Activated CD4-positive, alpha-beta T cell treated with anti-CD3 and anti-CD28 coated beads for 48 hours (primary cell): ENCODE measurements around the gene C3orf22.

ENCODE experiments used
- DNase-seq: peaks from one replicate; pipeline ENCODE4 v3.0.0-alpha.2; 2020

C3orf22 gene

DNA sequence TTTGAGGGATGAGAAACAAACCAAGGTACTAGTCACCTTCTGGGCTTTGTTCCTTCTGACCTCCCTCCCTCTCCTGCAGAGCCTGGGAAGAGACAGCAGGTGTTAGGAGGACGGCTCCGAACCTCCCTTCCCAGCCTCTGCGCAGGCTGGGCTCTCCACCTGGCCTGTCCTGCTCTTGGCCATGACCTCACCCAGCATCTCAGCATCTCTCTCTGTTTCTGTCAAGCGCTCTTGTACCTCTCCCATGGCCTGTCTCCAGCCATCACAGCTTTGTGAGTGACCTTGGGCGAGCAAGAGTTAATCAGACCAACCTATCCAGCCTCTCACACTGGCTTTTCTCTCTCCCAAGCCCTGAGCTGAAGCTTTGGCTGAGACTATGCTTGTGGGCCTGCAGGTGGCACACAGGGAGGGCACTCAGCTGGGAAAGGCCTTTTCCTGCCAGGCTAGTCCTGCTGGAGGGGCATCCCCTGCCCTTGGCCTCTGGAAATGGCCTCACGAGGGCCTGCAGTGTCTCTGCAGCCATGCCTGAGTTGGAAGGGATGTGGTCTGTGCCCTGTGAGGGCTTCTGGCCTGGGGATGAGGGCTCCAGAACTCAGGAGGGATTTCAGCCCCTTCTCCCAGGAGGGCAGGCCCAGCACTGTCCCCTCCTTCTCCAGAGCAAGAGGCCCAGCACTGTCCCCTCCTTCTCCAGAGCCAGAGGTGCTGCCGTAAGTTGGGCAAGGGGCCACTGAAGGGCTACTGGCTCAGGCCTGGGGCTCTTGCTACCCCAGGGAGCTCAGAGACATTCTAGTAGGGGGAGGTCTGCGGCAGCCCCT, 32.7 kb downstream of the C3orf22 start:
- no peak for DNase-seq

DNA sequence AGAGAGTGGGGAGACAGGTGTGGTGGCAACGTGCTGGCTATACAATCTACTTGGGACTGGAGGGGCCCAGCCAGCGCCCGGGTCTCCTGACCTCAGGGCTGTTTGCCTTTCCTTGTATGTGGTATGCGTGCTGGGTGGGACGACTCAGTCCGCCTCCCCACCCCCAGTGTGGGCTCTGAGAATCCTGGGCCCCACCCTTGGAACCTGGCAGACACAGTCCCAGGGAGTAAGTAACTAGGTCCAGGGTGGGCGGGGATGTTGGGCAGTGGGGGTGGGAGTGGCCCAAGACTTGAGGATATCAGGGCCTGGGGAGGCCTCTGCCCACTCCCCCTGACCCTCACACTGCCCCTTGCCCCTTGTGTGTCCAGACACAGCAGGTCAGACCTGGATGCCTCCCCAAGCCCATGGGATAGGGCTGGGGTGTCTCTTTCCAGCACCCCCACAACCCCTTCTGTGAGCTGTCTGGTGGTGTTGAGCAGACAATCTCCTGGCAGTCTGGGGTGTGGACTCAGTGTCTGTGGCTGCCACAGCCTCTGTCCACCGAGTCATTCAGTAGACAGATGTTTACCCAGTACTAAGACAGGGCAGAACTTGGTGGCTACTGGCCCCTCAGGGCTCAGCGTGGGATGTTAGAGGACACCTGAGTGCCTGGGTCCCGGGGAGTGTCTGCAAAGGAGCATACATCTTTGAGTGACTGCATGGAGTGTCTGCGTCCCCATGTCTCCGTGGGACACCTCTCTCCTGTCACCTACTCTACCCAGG, 33.5 kb downstream of the C3orf22 start:
- no peak for DNase-seq

DNA sequence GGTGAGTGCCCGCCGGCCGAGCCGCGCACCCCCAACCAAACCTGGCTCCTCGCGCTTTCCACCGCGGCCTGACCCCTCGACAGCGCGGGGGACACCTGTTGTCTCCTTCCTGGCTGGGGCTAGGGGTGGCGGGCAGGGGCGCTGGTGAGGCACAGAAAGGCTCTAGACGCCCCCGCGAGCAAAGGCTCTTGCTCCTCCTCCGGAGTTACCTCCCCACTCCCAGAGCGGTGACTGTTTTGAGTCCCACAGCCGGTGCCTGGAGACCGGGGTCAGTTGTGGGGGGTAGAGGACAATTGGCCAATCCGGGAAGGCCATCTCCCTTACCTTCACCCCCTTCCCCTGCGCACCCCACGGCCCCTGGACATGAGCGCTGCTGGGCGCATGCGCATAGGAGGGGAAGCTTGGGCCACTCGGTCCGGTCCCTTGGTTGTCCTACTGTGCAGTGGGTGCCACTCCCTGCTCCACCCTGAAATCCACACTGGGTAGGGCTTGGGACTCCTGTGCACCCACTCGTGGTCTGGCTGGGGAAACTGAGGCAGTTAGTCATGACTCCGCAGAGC, 34.2 kb downstream of the C3orf22 start:
- DNase-seq, result peak; percentile 15

DNA sequence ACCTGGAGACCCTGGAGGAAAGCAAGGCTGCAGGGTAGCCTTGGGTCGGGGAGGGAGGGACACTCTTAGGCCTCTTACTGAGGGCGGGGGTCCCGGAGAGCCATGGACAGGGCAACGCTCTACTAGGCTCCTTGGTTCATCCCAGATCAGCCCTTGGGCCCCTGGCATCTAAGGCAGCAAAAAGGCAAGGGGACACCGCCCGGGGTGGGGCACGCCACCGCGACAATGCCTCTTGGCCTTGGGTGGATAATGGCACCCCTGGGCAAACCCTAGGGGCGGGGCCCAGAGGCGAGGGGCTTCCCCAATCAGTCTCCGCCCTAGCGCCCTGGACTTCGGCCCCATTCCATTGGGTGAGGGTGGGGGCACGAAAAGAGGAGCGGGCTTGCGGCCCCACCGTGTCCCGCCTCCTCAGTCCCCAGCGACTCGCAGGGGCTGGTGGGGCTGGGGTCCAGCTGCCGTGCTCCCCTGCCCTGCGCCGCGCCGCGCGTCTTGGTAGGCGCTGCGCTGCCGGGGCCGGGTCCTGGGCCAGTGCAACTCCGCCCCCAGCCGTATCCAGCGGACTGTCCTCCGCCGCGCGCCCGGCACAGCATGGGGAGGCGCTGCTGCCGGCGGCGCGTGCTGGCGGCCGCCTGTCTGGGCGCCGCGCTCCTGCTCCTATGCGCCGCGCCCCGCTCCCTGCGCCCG, 34.8 kb downstream of the C3orf22 start, which contains the start of gene CHST13:
CHST13 (plus strand) TSS at position 411 of the 684 bp plus-strand sequence; CDS start at position 589, 178 bp downstream.
- DNase-seq, result peak; percentile 12

DNA sequence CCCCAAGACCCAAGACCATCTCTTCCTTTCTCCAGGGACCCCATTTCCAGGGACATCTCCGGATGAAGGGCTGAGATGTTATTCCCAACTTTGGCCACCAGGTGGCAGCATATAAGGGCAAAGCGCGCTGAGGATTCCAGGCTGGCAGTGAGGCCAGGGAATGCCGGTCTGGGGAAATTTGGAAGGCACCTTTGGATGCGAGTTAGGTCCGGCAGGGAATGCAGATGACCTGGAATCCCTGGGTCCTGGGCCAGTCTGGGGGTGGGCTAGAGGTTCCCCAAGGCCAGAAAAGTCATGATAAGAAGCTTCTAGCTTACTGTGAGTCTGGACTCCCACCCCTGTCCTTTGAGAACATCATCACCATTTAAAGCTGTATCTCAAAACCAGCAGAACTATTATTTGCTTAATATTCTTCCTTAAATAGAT, 36.4 kb downstream of the C3orf22 start:
- DNase-seq, result peak; percentile 41

DNA sequence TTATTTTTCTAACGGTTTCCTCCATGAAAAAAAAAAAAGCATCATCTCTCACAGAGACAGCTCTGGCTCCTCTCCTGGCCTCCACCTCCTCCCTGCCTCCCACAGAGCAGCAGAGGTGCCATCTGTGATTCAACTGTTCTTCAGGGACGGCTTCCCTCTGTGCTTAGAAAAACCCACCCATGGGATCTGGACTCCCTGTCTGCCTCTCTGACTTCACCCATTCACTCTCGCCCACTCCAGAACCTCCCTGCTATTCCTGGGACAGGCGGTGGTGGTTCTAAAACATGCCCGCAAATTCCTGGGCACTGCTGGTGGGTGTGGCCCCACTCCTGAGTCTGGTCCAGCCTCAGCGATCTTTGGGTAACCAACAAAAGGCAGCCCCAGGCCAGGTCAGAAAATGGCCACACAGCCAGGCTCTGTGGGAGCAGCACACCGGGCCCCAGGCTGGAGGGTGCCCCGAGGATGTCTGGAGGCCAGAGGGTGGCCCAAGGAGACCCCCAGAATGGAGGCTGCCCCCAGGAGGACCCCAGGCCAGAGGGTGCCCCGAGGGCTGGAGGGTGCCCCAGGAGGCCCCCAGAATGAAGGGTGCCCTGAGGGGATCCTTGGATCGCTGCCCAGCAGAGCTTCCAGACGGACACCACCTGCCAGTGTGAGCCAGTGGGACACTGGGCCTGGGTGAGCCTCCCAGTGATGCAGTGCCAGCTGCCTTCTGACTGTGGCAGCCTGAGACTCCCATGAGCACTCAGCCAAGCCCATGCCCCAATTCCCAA, 37.4 kb downstream of the C3orf22 start:
- no peak for DNase-seq

DNA sequence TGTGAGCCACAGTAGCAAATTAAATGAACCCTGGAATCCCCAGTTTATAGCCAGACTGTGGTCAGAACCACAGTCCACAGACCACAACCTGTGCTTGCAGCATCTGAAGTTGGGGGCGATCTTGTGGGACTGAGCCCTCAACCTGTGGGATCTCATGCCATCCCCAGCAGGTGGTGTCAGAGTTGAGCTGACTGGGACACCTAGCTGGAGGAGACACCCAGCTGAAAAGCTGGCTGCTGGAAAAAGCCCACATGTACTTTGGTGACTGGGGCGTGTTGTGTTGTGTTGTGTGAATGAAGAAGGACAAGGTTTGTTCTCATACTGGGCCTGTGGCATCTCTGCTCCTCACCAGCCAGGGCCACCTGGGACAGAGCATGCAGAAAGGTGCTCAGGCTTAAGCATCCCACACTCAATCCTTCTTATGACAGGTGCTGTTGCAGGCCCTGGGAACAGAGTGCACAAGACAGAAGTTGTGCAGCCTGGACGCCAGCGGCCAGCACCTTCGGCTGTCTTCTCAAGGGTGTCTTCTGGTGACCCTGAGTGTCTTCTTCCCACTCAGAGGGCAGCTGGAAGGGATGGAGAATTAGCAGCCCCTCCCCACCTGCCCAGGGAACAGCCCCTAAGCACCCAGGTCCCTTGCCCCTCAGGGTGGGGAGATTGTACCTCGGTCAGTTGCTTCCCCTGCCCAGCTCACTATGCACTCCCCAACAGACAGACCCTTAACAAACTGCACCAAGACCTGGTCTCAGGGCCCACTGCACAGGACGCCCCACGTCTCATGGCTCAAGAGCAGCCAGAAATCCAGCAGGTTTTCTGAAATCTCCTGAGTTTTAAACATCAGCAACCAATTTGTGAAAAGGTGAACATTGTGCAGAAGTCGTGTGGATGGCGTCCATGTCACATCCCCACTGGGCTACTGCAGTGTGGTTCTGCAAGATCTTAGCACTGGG, 39.0 kb downstream of the C3orf22 start:
- DNase-seq, result no peak

DNA sequence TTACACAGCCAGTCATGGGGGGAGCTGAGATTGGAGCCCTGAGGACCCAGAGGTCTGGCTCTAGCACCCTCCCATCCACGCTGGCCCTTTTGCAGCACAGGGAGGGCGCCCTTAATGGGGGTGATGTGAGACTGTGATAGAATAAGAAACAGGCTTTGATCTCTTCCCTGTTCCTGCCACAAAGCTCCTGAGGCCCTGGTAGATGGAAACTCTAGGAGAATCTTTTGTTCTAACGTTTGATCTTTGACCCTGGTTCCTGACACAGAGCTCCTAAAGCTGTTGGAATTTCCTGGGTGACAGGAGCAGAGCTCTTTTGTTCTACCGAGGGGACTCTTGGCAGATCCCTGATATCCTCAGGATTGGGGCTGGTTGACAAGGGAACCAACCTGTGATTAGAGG, 40.0 kb downstream of the C3orf22 start:
- DNase-seq, result no peak

DNA sequence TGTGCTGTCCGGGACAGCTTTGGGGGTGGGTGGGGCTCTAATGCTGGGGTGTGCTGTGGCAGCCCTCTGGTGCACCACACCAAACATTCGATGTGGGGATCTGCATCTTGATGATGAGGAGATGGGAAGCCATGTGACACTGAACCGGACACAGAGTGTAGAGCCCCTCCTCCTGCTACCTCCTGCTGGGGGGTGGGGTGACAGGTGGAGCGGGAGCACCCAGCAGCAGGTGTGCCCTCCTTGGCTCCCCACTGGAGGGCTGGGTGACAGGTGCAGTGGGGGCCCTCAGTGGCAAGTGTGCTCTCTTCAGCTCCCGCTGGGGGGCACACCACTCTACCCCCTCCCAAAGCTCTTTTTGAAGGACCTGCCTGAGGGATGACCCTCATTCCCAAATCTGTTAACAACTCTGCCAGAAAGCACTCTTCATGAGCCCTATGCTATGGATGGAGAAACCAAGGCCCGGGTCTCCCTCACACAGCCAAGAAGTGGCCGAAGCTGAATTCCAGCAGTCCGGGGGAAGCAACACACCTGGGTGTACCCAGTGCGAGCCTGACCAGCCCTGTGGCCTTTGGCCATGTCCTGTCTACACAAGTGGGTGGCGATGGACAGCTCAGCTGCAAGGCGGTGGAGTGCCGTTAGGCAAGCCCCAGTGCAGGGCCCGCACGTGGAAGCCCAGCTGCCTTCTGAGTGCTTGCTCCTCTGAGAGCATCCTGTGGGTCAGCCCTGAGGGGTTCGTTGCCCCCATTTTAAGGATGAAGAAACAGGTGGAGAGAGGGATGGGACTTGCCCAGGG, 40.5 kb downstream of the C3orf22 start:
- DNase-seq, result no peak

DNA sequence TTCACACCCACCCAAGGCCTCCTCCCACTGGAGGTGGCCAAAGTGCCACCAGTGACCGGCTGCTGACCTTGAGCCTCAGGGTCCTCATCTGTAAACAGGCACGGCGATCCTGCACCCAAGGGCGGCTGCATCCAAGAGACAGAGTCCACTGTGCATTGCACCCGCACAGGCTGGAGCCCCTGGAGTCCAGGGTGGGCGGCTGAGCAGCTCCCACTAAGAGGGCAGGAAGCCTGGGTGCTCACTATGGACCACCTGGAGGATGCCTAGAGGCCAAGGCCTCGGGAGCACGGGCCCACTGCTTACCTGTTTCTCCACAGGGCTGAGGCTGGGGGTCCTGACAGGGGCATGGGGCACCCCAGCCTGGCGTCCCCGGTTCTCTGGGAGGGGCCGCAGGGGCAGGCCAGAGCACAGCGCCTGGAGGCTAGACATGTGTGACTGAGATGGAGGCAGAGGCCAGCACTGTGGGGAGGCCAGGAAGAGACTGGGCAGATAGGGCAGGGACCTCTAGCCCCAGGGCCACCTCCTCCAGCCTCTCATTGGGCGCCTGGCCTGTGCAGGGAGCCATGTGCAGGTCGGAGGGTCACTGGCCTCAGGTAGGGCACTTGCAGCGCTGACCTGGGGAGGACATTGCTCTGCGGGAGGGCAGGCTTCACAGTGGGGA, 41.3 kb downstream of the C3orf22 start, which contains the start of gene UROC1:
UROC1 (minus strand) TSS at position 483 of the 661 bp plus-strand sequence; CDS start at position 429, 54 bp downstream.
- no peak for DNase-seq

DNA sequence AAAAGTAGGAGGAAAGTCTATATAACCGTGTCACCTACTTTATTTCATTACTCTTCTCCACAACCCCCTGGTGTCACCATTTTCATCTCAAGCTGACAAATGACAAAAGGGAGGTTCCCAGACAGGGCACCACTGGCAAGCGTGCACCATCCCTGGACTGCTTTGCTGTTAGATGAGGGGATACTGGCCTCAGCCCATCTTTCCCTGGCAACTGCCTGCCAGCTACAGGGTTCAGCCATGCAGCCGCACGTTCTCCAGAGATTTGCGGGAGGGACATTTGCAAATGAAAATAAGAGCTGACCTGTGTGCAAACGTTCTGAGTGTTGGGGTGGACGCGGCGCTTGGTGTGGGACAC, 41.8 kb downstream of the C3orf22 start:
- no peak for DNase-seq

DNA sequence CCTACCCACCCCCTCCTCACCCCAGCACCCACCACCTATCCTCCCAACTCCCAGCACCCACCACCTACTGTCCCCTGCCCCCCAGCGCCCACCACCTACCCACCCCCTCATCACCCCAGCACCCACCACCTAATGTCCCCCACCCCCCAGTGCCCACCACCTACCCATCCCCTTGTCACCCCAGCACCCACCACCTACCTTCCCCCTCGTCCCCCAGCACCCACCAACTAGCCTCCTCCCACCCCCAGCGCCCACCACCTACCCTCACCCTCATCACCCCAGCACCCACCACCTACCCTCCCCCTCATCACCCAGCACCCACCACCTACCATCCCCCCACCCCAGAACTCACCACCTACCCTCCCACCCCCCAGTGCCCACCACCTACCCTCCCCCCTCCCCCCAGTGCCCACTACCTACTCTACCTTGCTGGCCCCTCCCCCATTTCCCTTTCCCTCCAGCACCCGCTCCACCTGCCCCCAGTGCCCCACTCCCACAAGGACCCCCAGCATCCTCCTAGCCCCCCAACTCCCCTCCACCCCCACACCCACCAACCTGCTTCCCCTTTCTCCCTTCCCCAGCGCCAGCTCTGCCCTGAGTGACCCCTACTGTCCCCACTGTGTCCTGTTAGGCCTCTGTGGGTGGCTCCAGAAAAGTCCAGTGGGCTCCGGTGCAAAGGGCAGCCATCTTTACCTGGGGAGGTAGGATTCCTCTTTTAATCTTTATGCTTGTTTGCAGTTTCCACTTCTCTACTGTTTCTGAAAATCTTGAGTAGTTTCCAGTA, 42.4 kb downstream of the C3orf22 start:
- DNase-seq, result no peak

DNA sequence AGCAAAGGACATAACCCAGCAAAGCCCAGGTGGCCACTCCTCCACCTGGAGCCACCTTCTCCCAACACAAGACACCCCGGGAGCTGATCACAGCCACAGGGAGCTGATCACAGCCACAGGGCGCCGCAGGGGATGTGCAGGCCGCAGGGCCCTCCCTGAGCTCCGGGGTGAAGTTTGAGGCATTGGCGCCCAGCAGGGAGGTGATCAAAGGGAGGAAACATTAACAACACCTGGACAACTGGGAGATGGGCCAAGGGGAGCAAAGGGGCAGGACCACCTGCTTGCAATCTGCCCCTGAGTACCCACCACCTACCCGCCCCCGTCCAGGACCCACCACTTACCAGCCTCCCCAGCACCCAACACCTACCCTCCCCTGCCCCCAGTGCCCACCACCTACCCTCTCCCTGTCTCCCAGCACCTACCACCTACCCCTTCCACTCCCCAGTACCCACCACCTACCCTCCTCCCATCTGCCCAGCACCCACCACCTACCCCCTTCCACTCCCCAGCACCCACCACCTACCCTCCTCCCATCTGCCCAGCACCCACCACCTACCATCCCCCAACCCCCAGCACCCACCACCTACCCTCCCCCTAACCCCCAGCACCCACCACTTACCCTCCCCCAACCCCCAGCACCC, 43.5 kb downstream of the C3orf22 start:
- DNase-seq, result no peak

DNA sequence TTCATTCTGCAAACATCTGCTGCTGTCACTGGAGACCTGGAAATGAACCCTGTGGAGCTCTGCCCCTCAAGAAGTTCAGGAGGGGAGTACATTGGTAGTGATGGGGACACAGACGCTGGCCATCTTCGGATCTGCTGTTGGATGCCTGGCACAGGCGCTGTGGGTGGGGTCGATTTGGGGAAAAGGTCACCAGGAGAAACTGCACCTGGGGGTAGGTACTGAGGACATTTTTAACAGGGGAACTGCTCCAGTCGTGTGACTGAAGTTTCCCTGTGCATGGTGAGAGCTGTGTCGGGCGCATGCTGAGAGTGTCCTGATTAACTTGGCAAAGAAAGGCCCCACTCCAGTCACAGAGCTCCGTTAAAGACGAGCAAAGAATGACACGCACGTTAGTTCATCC, 44.6 kb downstream of the C3orf22 start:
- no peak for DNase-seq

DNA sequence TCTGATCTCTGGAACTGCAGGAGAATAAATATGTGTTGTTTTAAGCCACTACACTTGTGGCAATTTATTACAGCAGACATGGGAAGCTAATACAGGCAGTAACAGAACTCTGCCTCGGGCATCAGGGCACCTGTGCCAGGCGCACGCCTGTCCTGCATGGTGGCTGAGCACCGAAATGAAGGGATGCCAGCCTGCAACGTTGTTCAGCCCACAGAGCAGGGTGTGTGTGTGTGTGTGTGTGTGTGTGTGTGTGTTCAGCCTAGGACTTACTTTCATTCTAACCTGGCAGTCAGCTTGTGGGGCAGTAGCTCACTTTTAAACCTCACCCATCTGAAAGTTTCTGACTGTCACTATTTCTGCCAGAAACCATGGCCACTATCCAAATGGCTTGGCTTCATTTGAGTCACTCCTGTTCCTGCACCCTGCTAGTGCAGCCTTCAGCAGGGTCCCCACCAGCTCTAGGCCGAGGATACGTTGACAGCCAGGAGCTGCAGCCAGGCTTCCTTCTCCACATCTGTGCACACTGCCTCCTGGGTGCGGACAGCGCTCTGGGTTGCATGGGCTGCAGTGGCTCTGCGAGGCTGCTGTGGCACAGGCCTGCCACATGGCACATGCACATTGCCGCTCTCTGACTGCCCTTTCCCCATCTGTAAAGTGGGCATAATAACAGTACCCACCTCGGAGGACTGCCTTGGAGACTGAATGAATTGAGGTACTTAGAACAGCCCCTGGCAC, 45.6 kb downstream of the C3orf22 start:
- DNase-seq, result no peak

DNA sequence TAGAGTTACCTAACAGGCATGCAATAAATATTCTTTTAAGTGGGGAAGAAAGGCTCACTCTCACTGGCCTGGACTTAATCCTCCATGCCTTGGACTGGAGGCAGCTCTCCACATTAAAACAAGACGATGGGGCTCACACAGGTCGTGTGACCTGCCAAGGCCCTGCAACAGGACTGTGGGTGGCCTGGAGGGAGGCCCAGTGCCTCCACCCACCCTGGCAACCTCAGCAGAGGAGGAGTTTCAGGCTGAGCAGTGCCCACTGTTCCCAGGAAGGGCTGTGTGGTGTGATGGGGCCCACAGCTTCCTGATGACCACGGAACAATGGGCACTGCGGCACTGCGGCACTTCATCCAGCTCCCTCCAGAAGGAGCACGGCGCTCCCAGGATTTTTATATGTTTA, 46.7 kb downstream of the C3orf22 start:
- no peak for DNase-seq

DNA sequence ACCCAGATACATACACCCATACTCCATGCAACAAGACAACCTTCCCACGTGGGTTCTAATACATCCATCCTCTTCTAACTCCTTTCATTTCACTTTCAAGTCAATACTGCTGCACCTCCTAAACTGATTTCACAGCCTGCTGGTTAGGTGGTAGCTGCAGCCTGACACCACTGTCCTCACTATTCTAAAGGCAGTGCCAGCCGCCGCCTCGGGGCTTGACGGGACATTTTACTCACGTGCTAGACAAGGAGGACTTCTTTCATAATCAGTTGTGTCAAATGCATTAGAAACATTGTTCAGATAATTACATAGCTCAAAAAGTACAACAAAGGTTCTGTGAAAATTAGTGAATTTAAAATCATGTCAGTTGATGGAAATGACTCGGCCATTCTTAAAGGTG, 47.4 kb downstream of the C3orf22 start:
- DNase-seq, result no peak
